Endodermal cell (in vitro differentiated cells): Measurements from ENCODE around the gene PSMD2. TPM values are rescaled to one million over a fixed set of nuclear protein-coding genes. Genes with fewer than 3 reads are reported as not detected.
A peak's percentile ranks its signal among the peaks of the same experiment; 100 is the strongest.

Source experiments
- DNase-seq: peaks from one replicate; pipeline ENCODE4 v3.0.0-alpha.2; 2017
- H3K27ac ChIP-seq: 2 replicates; pipeline ENCODE4 v1.5.1; 2013; ENCODE audit warnings: mild to moderate bottlenecking, low read depth, low read length, moderate library complexity
- H3K27me3 ChIP-seq: 2 replicates; pipeline ENCODE4 v1.6.1; 2013; ENCODE audit warnings: mild to moderate bottlenecking, low read length, moderate library complexity; ENCODE audit not compliant: insufficient read depth, control insufficient read depth, poor library complexity, severe bottlenecking
- H3K36me3 ChIP-seq: 2 replicates; pipeline ENCODE4 v1.7.0; 2013; ENCODE audit warnings: mild to moderate bottlenecking, low read length, moderate library complexity; ENCODE audit not compliant: control insufficient read depth, insufficient read depth
- H3K4me1 ChIP-seq: one replicate; pipeline ENCODE4 v1.7.0; 2013; ENCODE audit warnings: low read length; ENCODE audit not compliant: control insufficient read depth, insufficient read depth
- H3K4me3 ChIP-seq: 2 replicates; pipeline ENCODE4 v1.5.1; 2013; ENCODE audit warnings: mild to moderate bottlenecking, low read length, moderate library complexity
- H3K9ac ChIP-seq: 2 replicates; pipeline ENCODE4 v1.6.1; 2013; ENCODE audit warnings: mild to moderate bottlenecking, low read length, moderate library complexity; ENCODE audit not compliant: poor library complexity, severe bottlenecking; ENCODE audit errors: extremely low read depth
- H3K9me3 ChIP-seq: 2 replicates; pipeline ENCODE4 v1.6.1; 2013; ENCODE audit warnings: mild to moderate bottlenecking, low read length, moderate library complexity; ENCODE audit not compliant: control insufficient read depth
- H3K27ac Mint-ChIP-seq: 2 replicates; pipeline ENCODE4 v1.8.0; 2020; ENCODE audit warnings: mixed read lengths
- H3K27me3 Mint-ChIP-seq: 2 replicates; pipeline ENCODE4 v1.8.0; 2021; ENCODE audit warnings: mild to moderate bottlenecking, mixed read lengths; ENCODE audit not compliant: insufficient read depth
- H3K36me3 Mint-ChIP-seq: 2 replicates; pipeline ENCODE4 v1.8.0; 2020; ENCODE audit warnings: low read depth, mixed read lengths
- H3K4me1 Mint-ChIP-seq: 2 replicates; pipeline ENCODE4 v1.8.0; 2020; ENCODE audit warnings: mixed read lengths
- H3K4me3 Mint-ChIP-seq: 2 replicates; pipeline ENCODE4 v1.8.0; 2020; ENCODE audit warnings: mild to moderate bottlenecking, moderate library complexity, mixed read lengths
- H3K9me3 Mint-ChIP-seq: 2 replicates; pipeline ENCODE4 v1.8.0; 2020; ENCODE audit warnings: mild to moderate bottlenecking, mixed read lengths
- CTCF ChIP-seq: fragments of 200-600 bp; sonication (generic); conservative IDR thresholded peaks from 2 replicates; pipeline ENCODE4 v1.5.0; 2021; ENCODE audit warnings: antibody characterized with exemption, mild to moderate bottlenecking
- WGBS, 2 experiments: methylation state at CpG; one replicate each; pipeline versions ENCODE4 v1.1.5 to v1.1.7; 2013; ENCODE audit warnings: missing lambda C conversion rate in 2 of 2, mixed read lengths in 1 of 2; ENCODE audit not compliant: insufficient coverage in 1 of 2, insufficient read length in 1 of 2; 5-methylcytosine and 5-hydroxymethylcytosine counted together
- total RNA-seq, 2 donors: library from RNA; stranded (reverse); fragmentation: NEBNext Ultra II Directional in 1 of 2; extraction: Animal tissue kit (Norgen Biotek cat#: 25700) in 1 of 2; gene quantifications; 2 replicates in 1 of 2; 3 replicates in 1 of 2; pipeline ENCODE4 v1.2.1, GENCODE V29; 2021

PSMD2 gene
- total RNA-seq, 2 donors from 2014 or later = 332 TPM

- Mint-ChIP-seq H3K36me3 (no peaks in the 10 kb centered on the region), H3K4me3 (peak within 1 kb of the TSS; percentile 42), H3K27ac (no peak within 1 kb of the TSS), H3K9me3 (no peaks in the 10 kb centered on the region), H3K27me3 (peaks cover 68% of the 10 kb centered on the region), H3K4me1 (no peaks in the 10 kb centered on the region)
- Histone ChIP-seq H3K27ac (no peak within 1 kb of the TSS), H3K4me1 (no peaks in the 10 kb centered on the region), H3K36me3 (no peaks in the 10 kb centered on the region), H3K9ac (no peak within 1 kb of the TSS), H3K9me3 (no peaks in the 10 kb centered on the region), H3K4me3 (no peak within 1 kb of the TSS), H3K27me3 (peaks cover 77% of the 10 kb centered on the region)
- no peak for TF ChIP-seq CTCF
- 54 to 70% methylated on average over 29 to 64 of the region's 65 CpGs for WGBS, 2 experiments
- no peak for DNase-seq
Measured at GRCh38 chr3:184275961-184276910, 22.8 kb upstream of the PSMD2 start, which contains the start of gene ECE2. Gene ECE2, plus strand, starts transcription at chr3:184276022. Its CDS starts 132 bp downstream, at chr3:184276154.

- peaks cover 73% of the 10 kb centered on the region for H3K27me3 ChIP-seq
Measured at GRCh38 chr3:184277366-184277765, 21.7 kb upstream of the PSMD2 start.

GRCh38 chr3:184282941-184283340 is 16.1 kb upstream of the PSMD2 start:
- Histone ChIP-seq H3K27me3 (peaks cover 37% of the 10 kb centered on the region), H3K36me3 (no peaks in the 10 kb centered on the region), H3K27ac (no peak overlapping the region), H3K9ac (no peak overlapping the region), H3K4me1 (no peaks in the 10 kb centered on the region), H3K4me3 (no peak overlapping the region), H3K9me3 (no peaks in the 10 kb centered on the region)
- no peaks in the 10 kb centered on the region for H3K9me3 Mint-ChIP-seq
- no peaks in the 10 kb centered on the region for H3K4me1 Mint-ChIP-seq
- DNase-seq = no peak
- TF ChIP-seq CTCF = no peak
- peaks cover 43% of the 10 kb centered on the region for H3K27me3 Mint-ChIP-seq
- H3K4me3 Mint-ChIP-seq = no peak overlapping the region
- no peaks in the 10 kb centered on the region for H3K36me3 Mint-ChIP-seq
- H3K27ac Mint-ChIP-seq = no peak overlapping the region
- 90 to 93% methylated on average over 1 to 2 of the region's 4 CpGs for WGBS, 2 experiments

More at GRCh38 chr3:184277366-184277765, 21.7 kb upstream of the PSMD2 start:
- Histone ChIP-seq H3K9ac (no peak overlapping the region), H3K4me1 (no peaks in the 10 kb centered on the region), H3K36me3 (no peaks in the 10 kb centered on the region), H3K27ac (no peak overlapping the region), H3K9me3 (no peaks in the 10 kb centered on the region), H3K4me3 (no peak overlapping the region)
- no peak for DNase-seq
- Mint-ChIP-seq H3K27me3 (peaks cover 62% of the 10 kb centered on the region), H3K36me3 (no peaks in the 10 kb centered on the region), H3K4me1 (no peaks in the 10 kb centered on the region), H3K9me3 (no peaks in the 10 kb centered on the region), H3K4me3 (no peak overlapping the region), H3K27ac (no peak overlapping the region)
- WGBS, 2 experiments = 84 to 92% methylated on average over 6 of the region's 6 CpGs
- TF ChIP-seq CTCF = no peak
